Left ventricle myocardium inferior (tissue), 1 donor: ENCODE results near the gene FMN1. TPM values are rescaled to one million over a fixed set of nuclear protein-coding genes. Genes with fewer than 3 reads are reported as not detected.

ENCODE experiments used
- DNase-seq: peaks from one replicate; pipeline ENCODE4 v3.0.0-alpha.2; 2020
- H3K27ac ChIP-seq: fragments of 200-600 bp; replicated peaks from 2 replicates; pipeline ENCODE4 v1.8.0; 2021
- H3K27me3 ChIP-seq: fragments of 200-600 bp; 2 replicates; pipeline ENCODE4 v1.8.0; 2021; ENCODE audit warnings: low read depth
- H3K36me3 ChIP-seq: fragments of 200-600 bp; 2 replicates; pipeline ENCODE4 v1.8.0; 2021
- H3K4me1 ChIP-seq: fragments of 200-600 bp; 2 replicates; pipeline ENCODE4 v1.8.0; 2021
- H3K4me3 ChIP-seq: fragments of 200-600 bp; 2 replicates; pipeline ENCODE4 v1.8.0; 2021; ENCODE audit warnings: mild to moderate bottlenecking, moderate library complexity
- H3K9me3 ChIP-seq: fragments of 200-600 bp; replicated peaks from 2 replicates; pipeline ENCODE4 v1.8.0; 2021
- intact Hi-C: fragments of 100-400 bp; cut with micrococcal nuclease; formaldehyde crosslinking; loops from one replicate; pipeline ENCODE4 v1.11.0; 2022
- total RNA-seq: library from RNA; stranded (reverse); fragmentation: NEBNext Ultra II Directional; extraction: Animal tissue kit (Norgen Biotek cat#: 25700); gene quantifications from one replicate; pipeline ENCODE4 v1.2.1, GENCODE V29; 2021
- TF ChIP-seq, protein P1 (sequence below): fragments of 200-600 bp; IDR thresholded peaks from 2 replicates; pipeline ENCODE4 v1.8.0; 2021; ENCODE audit warnings: antibody characterized with exemption, mild to moderate bottlenecking, borderline replicate concordance
- donor health status: DM: no; HTN: yes; CAD: no; lungs with severe emphysema.

Gene FMN1
- total RNA-seq, 1 donor from 2014 or later, result 4.5 TPM

GRCh38 chr15:32838338-32838737 is 356.2 kb downstream of the FMN1 start:
- TF ChIP-seq, protein P1, sequence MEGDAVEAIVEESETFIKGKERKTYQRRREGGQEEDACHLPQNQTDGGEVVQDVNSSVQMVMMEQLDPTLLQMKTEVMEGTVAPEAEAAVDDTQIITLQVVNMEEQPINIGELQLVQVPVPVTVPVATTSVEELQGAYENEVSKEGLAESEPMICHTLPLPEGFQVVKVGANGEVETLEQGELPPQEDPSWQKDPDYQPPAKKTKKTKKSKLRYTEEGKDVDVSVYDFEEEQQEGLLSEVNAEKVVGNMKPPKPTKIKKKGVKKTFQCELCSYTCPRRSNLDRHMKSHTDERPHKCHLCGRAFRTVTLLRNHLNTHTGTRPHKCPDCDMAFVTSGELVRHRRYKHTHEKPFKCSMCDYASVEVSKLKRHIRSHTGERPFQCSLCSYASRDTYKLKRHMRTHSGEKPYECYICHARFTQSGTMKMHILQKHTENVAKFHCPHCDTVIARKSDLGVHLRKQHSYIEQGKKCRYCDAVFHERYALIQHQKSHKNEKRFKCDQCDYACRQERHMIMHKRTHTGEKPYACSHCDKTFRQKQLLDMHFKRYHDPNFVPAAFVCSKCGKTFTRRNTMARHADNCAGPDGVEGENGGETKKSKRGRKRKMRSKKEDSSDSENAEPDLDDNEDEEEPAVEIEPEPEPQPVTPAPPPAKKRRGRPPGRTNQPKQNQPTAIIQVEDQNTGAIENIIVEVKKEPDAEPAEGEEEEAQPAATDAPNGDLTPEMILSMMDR, result no peak
- DNase-seq, result no peak
- Histone ChIP-seq H3K4me1 (no peaks in the 10 kb centered on the region), H3K9me3 (no peaks in the 10 kb centered on the region), H3K36me3 (no peaks in the 10 kb centered on the region), H3K27ac (no peak overlapping the region), H3K4me3 (no peak overlapping the region), H3K27me3 (peaks cover 38% of the 10 kb centered on the region)
- intact Hi-C loops, result no loop called here

DNA sequence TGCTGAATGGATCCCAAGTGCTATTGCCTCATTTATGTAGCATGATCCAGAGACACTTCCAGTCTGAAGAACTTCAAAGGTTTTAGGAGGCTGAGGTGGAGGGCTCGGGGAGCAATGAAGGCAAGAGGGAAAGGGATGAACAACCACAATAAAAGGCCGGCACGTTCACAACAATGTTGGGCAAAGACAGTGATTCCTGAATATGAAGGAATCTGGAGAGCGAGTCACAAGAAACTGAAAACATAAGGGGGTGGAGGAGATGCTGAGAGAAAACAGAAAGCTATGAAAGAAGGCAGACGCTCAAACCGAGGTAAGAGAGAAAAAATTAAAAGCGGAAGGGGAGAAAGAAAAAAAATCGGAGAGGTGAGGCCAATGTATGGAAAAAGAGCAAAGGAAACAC is 356.6 kb downstream of the FMN1 start:
- no peak for DNase-seq
- Histone ChIP-seq H3K27ac (no peak overlapping the region), H3K9me3 (no peaks in the 10 kb centered on the region), H3K36me3 (no peaks in the 10 kb centered on the region), H3K27me3 (peaks cover 41% of the 10 kb centered on the region), H3K4me1 (no peaks in the 10 kb centered on the region), H3K4me3 (no peak overlapping the region)
- TF ChIP-seq, protein P1, result no peak
- intact Hi-C loops, result no loop called here

GRCh38 chr15:32834156-32834555 is 360.4 kb downstream of the FMN1 start:
- no peak for DNase-seq
- TF ChIP-seq, protein P1, result no peak

GRCh38 chr15:32833379-32833821 is 361.1 kb downstream of the FMN1 start:
- DNase-seq, result no peak
- Histone ChIP-seq H3K27me3 (peaks cover 19% of the 10 kb centered on the region), H3K9me3 (no peaks in the 10 kb centered on the region), H3K4me3 (no peak overlapping the region), H3K4me1 (no peaks in the 10 kb centered on the region), H3K27ac (no peak overlapping the region), H3K36me3 (no peaks in the 10 kb centered on the region)
- intact Hi-C loops, result no loop called here
- TF ChIP-seq, protein P1, result no peak

More at GRCh38 chr15:32834156-32834555, 360.4 kb downstream of the FMN1 start:
- intact Hi-C loops, result no loop called here
- H3K27me3 ChIP-seq, result peaks cover 26% of the 10 kb centered on the region
- H3K4me3 ChIP-seq, result no peak overlapping the region
- no peak overlapping the region for H3K27ac ChIP-seq
- no peaks in the 10 kb centered on the region for H3K9me3 ChIP-seq
- H3K4me1 ChIP-seq, result no peaks in the 10 kb centered on the region
- no peaks in the 10 kb centered on the region for H3K36me3 ChIP-seq

- H3K27me3 ChIP-seq, result peaks cover 11% of the 10 kb centered on the region
- no peak overlapping the region for H3K27ac ChIP-seq
- H3K4me1 ChIP-seq, result no peaks in the 10 kb centered on the region
- TF ChIP-seq, protein P1, result no peak
- no peaks in the 10 kb centered on the region for H3K36me3 ChIP-seq
- no peak overlapping the region for H3K4me3 ChIP-seq
- DNase-seq, result no peak
- intact Hi-C loops, result no loop called here
- H3K9me3 ChIP-seq, result no peaks in the 10 kb centered on the region
Observed at GRCh38 chr15:32831485-32831884, 363.0 kb downstream of the FMN1 start.
